ENCODE results near the gene PCNX2.

The PCNX2 gene

GRCh38 chr1:232969799-232970198 is 325.7 kb downstream of the PCNX2 start:
- Histone ChIP-seq H3K9me3 (ENCODE audit: control insufficient read depth, insufficient read depth, low read length) (no peaks in the 10 kb centered on the region), H3K27me3 (ENCODE audit: control insufficient read depth, insufficient read depth, low read length) (no peaks in the 10 kb centered on the region), H3K4me3 (ENCODE audit: low read depth, low read length) (no peak overlapping the region), H3K4me1 (ENCODE audit: control insufficient read depth, insufficient read depth, low read length) (no peaks in the 10 kb centered on the region), H3K9ac (ENCODE audit: low read depth, low read length) (no peak overlapping the region), H3K36me3 (ENCODE audit: control insufficient read depth, insufficient read depth, low read length) (peaks cover 2% of the 10 kb centered on the region)

DNA sequence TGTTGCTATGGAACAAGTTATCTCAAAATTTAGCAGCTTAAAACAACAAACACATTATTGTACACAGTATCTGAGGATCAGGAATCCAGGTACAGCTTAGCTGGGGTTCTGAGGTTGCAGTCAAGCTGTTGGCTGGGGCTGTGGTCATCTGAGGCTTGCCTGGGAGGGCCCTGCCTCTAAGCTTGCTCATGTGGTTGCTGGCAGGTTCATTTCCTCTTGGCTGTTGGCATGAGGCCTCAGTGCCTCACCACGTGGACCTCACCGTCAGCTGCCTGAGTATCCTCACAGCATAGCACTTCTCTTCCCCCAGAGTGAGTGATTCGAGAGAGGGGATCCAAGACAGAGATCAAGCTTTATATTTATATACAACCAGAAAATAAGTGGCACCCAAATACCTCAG is 326.6 kb downstream of the PCNX2 start:
- H3K9ac ChIP-seq (ENCODE audit: low read depth, low read length) = no peak overlapping the region
- H3K27me3 ChIP-seq (ENCODE audit: control insufficient read depth, insufficient read depth, low read length) = no peaks in the 10 kb centered on the region
- no peaks in the 10 kb centered on the region for H3K4me1 ChIP-seq (ENCODE audit: control insufficient read depth, insufficient read depth, low read length)
- H3K36me3 ChIP-seq (ENCODE audit: control insufficient read depth, insufficient read depth, low read length) = no peaks in the 10 kb centered on the region
- no peak overlapping the region for H3K4me3 ChIP-seq (ENCODE audit: low read depth, low read length)
- no peaks in the 10 kb centered on the region for H3K9me3 ChIP-seq (ENCODE audit: control insufficient read depth, insufficient read depth, low read length)

- Histone ChIP-seq H3K9ac (ENCODE audit: low read depth, low read length) (no peak overlapping the region), H3K4me3 (ENCODE audit: low read depth, low read length) (no peak overlapping the region), H3K9me3 (ENCODE audit: control insufficient read depth, insufficient read depth, low read length) (no peaks in the 10 kb centered on the region), H3K27me3 (ENCODE audit: control insufficient read depth, insufficient read depth, low read length) (no peaks in the 10 kb centered on the region), H3K4me1 (ENCODE audit: control insufficient read depth, insufficient read depth, low read length) (no peaks in the 10 kb centered on the region), H3K36me3 (ENCODE audit: control insufficient read depth, insufficient read depth, low read length) (no peaks in the 10 kb centered on the region)
Measured at GRCh38 chr1:232968391-232968790, 327.1 kb downstream of the PCNX2 start.

- Histone ChIP-seq H3K4me1 (ENCODE audit: control insufficient read depth, insufficient read depth, low read length) (no peaks in the 10 kb centered on the region), H3K9me3 (ENCODE audit: control insufficient read depth, insufficient read depth, low read length) (no peaks in the 10 kb centered on the region), H3K4me3 (ENCODE audit: low read depth, low read length) (no peak overlapping the region), H3K36me3 (ENCODE audit: control insufficient read depth, insufficient read depth, low read length) (no peaks in the 10 kb centered on the region), H3K27me3 (ENCODE audit: control insufficient read depth, insufficient read depth, low read length) (no peaks in the 10 kb centered on the region), H3K9ac (ENCODE audit: low read depth, low read length) (no peak overlapping the region)
Measured at GRCh38 chr1:232966663-232967062, 328.9 kb downstream of the PCNX2 start.

DNA sequence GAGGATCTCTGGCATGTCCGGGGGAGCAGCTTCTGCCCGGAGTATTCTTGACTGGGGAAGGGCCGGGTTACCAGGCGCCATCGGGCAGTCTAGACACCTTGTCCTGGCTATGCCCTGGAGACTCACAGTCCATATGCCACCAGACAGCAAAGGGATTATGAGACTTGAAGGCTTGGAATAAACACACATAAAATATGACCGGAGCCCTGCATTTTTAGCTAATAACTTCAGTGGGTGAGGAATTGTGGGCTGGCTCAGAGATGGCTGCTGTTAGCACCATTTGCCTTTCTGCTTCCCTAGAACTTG is 329.7 kb downstream of the PCNX2 start:
- Histone ChIP-seq H3K27me3 (ENCODE audit: control insufficient read depth, insufficient read depth, low read length) (no peaks in the 10 kb centered on the region), H3K9me3 (ENCODE audit: control insufficient read depth, insufficient read depth, low read length) (no peaks in the 10 kb centered on the region), H3K36me3 (ENCODE audit: control insufficient read depth, insufficient read depth, low read length) (no peaks in the 10 kb centered on the region), H3K9ac (ENCODE audit: low read depth, low read length) (no peak overlapping the region), H3K4me1 (ENCODE audit: control insufficient read depth, insufficient read depth, low read length) (no peaks in the 10 kb centered on the region), H3K4me3 (ENCODE audit: low read depth, low read length) (no peak overlapping the region)

GRCh38 chr1:232965124-232965911 is 330.2 kb downstream of the PCNX2 start:
- no peak overlapping the region for H3K4me3 ChIP-seq (ENCODE audit: low read depth, low read length)
- H3K36me3 ChIP-seq (ENCODE audit: control insufficient read depth, insufficient read depth, low read length) = no peaks in the 10 kb centered on the region
- H3K4me1 ChIP-seq (ENCODE audit: control insufficient read depth, insufficient read depth, low read length) = no peaks in the 10 kb centered on the region
- no peaks in the 10 kb centered on the region for H3K9me3 ChIP-seq (ENCODE audit: control insufficient read depth, insufficient read depth, low read length)
- H3K9ac ChIP-seq (ENCODE audit: low read depth, low read length) = no peak overlapping the region
- H3K27me3 ChIP-seq (ENCODE audit: control insufficient read depth, insufficient read depth, low read length) = no peaks in the 10 kb centered on the region

GRCh38 chr1:232964601-232965000 is 330.9 kb downstream of the PCNX2 start:
- no peak overlapping the region for H3K4me3 ChIP-seq (ENCODE audit: low read depth, low read length)
- H3K36me3 ChIP-seq (ENCODE audit: control insufficient read depth, insufficient read depth, low read length) = no peaks in the 10 kb centered on the region
- H3K4me1 ChIP-seq (ENCODE audit: control insufficient read depth, insufficient read depth, low read length) = no peaks in the 10 kb centered on the region
- no peaks in the 10 kb centered on the region for H3K9me3 ChIP-seq (ENCODE audit: control insufficient read depth, insufficient read depth, low read length)
- H3K27me3 ChIP-seq (ENCODE audit: control insufficient read depth, insufficient read depth, low read length) = no peaks in the 10 kb centered on the region
- H3K9ac ChIP-seq (ENCODE audit: low read depth, low read length) = no peak overlapping the region

- Histone ChIP-seq H3K9ac (ENCODE audit: low read depth, low read length) (no peak overlapping the region), H3K27me3 (ENCODE audit: control insufficient read depth, insufficient read depth, low read length) (no peaks in the 10 kb centered on the region), H3K4me3 (ENCODE audit: low read depth, low read length) (no peak overlapping the region)
Measured at GRCh38 chr1:232962761-232963745, 332.5 kb downstream of the PCNX2 start.

GRCh38 chr1:232958067-232958466 is 337.5 kb downstream of the PCNX2 start:
- Histone ChIP-seq H3K9me3 (ENCODE audit: control insufficient read depth, insufficient read depth, low read length) (no peaks in the 10 kb centered on the region), H3K36me3 (ENCODE audit: control insufficient read depth, insufficient read depth, low read length) (no peaks in the 10 kb centered on the region), H3K4me1 (ENCODE audit: control insufficient read depth, insufficient read depth, low read length) (no peaks in the 10 kb centered on the region), H3K9ac (ENCODE audit: low read depth, low read length) (no peak overlapping the region), H3K4me3 (ENCODE audit: low read depth, low read length) (no peak overlapping the region), H3K27me3 (ENCODE audit: control insufficient read depth, insufficient read depth, low read length) (no peaks in the 10 kb centered on the region)

More at GRCh38 chr1:232962761-232963745, 332.5 kb downstream of the PCNX2 start:
- Histone ChIP-seq H3K4me1 (ENCODE audit: control insufficient read depth, insufficient read depth, low read length) (no peaks in the 10 kb centered on the region), H3K36me3 (ENCODE audit: control insufficient read depth, insufficient read depth, low read length) (no peaks in the 10 kb centered on the region), H3K9me3 (ENCODE audit: control insufficient read depth, insufficient read depth, low read length) (no peaks in the 10 kb centered on the region)

DNA sequence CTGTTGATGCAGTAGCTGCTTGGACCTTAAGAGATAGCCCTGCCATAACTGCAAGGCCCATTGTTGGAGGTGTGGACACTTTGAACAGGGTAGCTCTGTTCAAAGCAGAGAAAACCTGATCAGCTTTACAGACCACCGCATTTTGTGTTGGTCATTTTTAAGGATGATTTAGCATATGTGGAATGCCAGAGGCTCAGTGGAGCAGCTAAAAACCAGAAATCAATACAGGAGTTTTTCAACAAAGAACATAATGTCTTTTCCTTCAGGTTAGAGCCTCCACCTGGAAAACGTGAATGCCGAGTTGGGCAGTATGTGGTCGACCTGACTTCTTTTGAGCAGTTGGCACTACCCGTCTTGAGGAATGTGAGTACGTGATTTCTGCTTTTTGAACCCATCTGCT is 339.4 kb downstream of the PCNX2 start:
- no peaks in the 10 kb centered on the region for H3K27me3 ChIP-seq (ENCODE audit: control insufficient read depth, insufficient read depth, low read length)
- H3K9ac ChIP-seq (ENCODE audit: low read depth, low read length) = no peak overlapping the region
- no peaks in the 10 kb centered on the region for H3K4me1 ChIP-seq (ENCODE audit: control insufficient read depth, insufficient read depth, low read length)
- H3K9me3 ChIP-seq (ENCODE audit: control insufficient read depth, insufficient read depth, low read length) = no peaks in the 10 kb centered on the region
- no peak overlapping the region for H3K4me3 ChIP-seq (ENCODE audit: low read depth, low read length)
- H3K36me3 ChIP-seq (ENCODE audit: control insufficient read depth, insufficient read depth, low read length) = no peaks in the 10 kb centered on the region

- no peaks in the 10 kb centered on the region for H3K4me1 ChIP-seq (ENCODE audit: control insufficient read depth, insufficient read depth, low read length)
- H3K4me3 ChIP-seq (ENCODE audit: low read depth, low read length) = no peak overlapping the region
- H3K9me3 ChIP-seq (ENCODE audit: control insufficient read depth, insufficient read depth, low read length) = no peaks in the 10 kb centered on the region
- H3K36me3 ChIP-seq (ENCODE audit: control insufficient read depth, insufficient read depth, low read length) = no peaks in the 10 kb centered on the region
- H3K27me3 ChIP-seq (ENCODE audit: control insufficient read depth, insufficient read depth, low read length) = no peaks in the 10 kb centered on the region
- no peak overlapping the region for H3K9ac ChIP-seq (ENCODE audit: low read depth, low read length)
Measured at GRCh38 chr1:232954594-232955365, 340.7 kb downstream of the PCNX2 start.

Data from iPS-15b (cell line).